DMS 273 treated with DMSO at 0.1 percent for 48 hours (cell line): Measurements from ENCODE around the gene SETBP1.

Experiments
- DNase-seq: peaks from one replicate; lab custom pipeline; 2025; lab: John Stamatoyannopoulos, UW

SETBP1 gene

DNA sequence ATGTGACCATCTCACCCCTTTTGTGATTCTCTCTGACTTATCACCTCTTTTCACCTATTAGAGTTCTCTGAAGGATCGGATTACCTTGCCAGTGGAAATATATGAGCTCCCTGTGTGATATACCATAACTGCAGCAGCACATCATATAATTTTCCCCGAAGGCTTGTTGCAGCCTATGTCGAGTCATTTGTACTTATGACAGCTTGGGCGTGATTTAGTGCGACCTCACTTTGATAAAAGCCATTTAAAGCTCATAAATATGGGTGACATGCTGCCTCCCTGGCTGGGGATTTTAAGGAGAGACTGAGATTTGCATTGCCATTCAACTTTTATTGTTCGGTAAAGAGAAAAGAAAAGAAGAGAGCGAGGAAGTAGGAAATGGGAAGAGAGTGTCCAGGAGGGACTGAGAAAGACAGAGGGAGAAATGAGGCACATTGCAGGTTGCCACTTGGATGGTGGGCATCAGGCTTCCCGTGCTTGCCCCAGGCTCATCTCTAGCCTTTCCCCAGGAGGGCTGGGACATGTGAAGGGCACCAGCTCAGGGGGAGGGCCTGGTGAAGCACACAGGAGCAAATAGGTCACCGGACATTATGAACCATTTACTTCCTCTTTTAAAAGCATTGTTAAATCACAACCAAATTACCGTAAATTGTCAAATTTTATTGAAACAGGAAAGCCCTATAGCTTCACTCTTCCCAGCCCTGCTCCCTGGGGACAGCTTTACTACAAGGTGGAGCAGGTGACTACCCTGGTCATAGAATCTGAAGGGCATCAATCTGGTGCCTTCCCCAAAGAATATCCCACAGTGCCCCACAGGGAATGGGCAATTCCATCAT lies 161.3 kb downstream of the SETBP1 start:
- DNase-seq = no peak

DNA sequence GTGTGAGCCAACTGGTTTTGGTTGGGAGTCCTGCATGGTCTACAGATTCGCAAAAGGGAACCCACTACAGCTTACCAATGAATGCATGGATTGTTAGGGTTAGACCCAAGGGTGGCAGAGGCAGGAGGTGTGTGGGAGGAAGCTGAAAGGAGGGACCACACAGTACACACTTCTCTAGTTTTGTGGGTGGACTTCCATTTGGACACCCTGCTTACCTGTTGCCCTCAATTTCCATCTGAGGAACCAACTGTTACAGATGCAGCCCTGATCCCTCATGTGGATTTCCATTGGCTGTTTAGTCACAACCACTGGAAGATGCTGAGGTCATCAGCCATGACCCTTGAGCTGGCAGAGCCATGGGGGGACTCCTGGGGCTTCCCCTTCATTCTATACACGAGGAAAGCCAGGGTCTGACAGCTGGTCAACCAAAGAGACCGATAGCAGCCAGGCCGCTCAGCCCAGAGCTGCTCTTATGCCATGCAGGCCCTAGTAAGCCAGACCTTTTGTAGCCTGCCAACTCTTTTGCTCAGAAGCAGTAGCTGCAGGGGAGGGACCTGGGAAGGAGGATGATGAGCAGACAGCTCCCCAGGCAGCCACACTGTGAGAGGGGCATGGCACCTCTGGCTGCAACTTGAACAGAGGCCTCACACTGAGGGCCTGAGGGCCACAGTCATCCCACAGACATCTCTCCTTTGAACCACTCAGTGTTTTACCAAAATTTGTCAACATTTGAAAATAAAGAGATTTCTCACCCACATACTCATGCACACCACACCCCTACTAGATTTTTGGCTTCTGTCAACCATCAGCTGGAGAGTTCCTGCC lies 162.1 kb downstream of the SETBP1 start:
- no peak for DNase-seq

DNA sequence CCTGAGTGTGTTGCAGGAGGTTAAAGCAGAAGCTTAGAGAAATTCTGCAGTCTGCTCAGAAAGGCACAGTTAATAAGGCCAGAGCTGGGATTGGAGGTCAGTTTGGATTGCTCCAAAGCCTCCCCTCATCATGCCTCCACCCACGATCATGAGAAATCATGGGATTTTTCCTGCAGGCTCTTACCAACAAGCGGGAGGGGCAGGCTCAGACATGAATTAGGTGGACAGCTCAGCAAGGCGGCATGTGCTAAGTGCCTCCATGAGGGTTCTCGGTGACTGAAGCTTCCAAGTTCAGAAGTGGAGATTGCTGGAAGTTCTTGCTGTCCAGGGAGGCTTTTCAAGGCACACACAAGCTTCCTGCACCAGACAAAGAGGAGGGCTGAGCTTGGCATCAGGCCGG lies 163.8 kb downstream of the SETBP1 start:
- DNase-seq = no peak

DNA sequence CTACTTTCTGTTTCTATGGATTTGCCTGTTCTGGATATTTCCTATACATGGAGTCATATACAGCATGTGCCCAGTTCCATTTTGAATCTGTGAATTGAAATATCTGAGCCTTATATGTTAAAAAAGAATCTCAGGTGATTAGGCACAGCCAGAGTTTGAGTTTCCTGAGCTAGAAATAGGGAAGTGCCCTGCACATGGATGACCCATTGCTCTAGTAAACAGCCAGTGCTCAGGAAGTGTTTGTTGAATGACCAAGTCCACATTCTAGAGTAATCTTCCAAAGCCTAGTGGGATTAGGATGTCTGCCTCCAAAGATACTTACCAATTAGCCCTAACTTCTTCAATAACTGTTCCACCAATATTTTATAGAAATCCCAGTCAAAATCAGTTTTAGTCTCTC lies 165.8 kb downstream of the SETBP1 start:
- no peak for DNase-seq

DNA sequence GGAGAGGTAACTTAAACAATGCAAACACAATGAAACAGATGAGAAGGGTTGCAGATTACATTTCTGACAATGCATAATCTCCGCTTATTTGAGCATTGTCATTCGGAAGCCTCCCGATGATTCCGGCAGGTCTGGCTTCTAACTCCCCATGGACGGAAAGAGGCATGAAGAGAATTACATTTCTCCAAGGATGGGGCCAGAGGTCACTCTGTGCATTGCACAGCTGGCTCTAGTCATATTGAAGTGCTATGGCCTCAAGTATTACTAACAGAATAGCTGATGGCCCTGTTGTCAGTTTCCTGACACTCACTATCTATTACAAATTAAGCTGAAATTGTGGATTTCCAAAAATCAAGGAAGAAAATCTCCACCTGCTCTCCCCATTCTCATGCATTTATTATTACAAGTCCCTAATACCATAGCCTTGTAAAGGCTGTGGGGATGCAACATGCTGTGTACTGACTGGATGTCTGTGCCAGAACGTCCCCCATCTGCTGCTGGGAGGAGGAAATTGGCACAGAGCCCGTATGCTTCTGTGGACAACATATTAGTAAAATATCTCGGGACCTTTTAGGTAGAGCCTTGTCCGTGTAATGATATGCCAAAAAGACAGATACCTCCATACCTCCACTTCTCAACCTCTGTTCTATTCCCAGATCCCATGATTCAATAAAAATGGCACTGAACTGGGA lies 168.1 kb downstream of the SETBP1 start:
- peak; percentile 78 for DNase-seq

DNA sequence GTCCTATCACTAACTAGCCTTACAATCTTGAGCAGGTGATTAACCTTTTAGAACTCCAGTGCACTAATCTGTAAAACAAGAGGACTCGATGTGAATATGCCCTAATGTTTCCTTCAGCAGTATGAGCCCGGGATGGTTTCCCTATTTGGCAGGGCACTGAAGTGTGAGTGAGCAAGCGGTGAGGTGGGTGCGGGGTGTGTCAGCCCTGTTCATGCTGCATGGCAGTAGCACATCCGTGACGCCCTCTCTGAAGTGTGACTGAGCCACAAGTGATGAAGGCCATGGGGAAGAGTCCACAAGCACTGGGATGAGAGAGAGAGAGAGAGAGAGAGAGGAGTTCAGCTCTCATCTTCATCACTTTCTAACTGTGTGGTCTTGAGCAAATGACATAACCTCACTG lies 168.7 kb downstream of the SETBP1 start:
- no peak for DNase-seq

DNA sequence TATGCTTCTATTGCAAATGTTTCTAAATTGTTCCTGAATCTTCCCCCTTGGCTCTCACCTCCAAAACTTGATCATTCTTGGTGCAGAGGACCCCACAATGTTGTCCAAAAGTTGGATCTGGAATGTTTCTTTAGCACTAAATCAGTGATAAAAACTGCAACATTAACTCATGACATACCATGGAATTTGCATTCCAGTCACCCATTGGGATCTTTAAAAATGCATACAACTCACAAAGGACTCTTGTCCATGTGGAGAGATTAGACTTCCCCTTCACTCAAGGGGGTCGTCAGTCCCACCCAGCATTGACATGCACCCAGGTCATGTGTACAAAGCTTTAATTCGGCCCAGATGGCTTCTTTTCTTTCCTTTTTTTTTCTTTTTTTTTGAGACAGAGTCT lies 169.3 kb downstream of the SETBP1 start:
- no peak for DNase-seq

DNA sequence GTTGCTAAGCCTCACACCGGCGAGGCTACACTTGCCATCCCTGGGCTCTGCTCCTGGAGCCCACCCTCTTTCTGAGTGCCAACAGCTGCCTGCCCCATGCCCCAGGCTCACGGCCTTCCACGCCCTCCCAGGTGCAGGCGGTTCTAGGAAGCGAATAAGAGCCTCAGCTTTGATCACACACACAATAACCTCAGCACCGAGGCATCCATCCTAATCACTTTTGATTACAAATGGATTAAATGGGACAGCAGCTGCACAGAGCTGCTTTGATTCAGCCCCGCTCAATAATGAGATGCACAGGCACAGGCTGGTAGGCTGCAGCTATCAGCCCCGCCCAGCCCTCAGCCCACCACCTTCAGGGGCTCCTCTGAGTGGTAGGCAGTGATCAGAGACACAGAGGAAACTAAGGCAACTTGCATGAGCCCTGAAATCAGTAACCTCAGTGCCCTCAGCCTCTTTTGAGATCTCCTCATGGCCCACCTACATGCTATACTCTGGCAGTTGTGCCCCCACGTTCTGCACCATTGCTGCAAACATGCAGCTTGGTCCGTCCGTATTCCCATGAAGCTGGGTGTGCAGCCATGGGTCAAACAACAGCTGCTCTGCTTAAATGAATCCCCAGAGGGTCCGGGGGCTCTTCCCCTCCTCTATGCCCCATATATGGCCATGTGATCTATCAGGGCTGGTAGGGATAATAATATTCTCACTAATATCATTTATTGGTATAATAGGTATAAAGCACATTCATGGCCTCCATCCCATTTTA lies 171.4 kb downstream of the SETBP1 start:
- DNase-seq = no peak

DNA sequence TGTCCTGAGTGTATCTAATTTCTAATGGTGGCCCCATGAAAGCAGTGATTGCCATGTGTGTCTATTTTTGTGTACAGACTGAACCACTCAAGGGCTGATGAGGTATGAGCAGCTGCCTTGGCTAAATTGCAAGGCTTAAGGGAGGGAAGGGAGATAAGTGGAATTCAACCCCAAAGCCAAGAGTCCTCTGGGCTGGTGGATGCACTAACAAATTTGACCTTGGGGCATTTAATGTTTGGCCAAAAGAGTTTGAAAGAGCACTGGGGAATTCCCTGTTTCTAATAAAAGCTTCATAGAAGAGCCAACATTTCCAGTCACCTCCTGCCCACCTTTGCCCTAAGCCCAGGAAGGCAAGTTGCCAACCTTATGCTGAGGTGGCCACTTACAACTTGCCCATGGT lies 172.1 kb downstream of the SETBP1 start:
- peak; percentile 46 for DNase-seq

DNA sequence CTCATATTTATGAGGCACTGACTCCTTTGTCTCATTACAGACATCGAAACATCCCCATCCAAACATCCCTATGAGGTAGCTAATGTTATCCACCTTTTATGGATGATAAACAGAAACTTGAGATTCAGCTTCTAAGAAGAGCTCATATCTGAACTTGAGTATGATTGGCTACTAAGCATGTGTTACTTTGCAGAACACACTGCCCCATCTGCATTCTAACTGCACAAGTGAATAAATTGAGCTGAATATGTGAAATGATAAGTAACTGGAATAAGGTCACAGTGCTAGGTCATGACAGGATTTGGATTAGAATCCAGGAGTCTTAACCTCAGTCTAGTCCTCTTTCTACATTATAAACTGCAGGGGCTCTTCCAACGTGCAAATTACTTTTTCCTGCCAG lies 172.7 kb downstream of the SETBP1 start:
- DNase-seq = no peak

DNA sequence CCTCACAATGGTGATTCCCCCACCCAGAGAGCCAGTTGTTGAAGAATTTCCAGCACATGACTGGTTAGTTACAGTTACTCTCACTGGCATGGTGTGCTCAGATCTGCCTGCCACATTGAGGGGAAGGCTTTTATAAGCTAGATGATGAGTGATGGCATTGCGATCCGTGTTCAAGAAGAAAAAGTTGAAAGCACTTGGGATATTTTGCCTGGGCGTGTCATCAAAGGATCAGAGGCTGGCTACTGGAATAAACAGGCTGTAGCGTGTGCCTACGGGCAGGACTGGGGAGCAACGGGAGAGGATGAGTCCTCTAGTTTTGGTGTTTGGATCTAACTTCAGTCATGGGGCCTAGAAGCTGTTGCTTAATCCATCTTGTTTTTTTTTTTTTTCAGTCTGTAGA lies 175.0 kb downstream of the SETBP1 start:
- DNase-seq = no peak

DNA sequence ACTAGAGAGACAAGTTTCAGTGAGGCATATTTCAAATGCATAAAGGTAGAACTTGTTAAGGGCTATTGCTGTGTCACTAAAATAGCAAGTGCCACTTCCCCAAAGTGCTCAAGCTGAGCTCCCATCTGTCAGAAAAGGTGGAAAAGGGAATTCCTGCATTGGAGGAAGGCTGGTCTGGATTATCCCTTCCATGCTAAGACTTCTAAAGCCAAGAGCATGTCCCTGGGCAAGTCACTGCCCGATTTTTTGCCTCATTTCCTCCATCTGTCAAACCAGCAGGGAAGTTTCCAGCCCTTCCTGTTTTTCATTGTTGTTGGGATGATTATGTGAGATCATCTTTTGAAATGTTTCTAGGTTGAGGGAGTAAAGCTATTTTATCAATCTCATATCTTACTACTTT lies 175.5 kb downstream of the SETBP1 start:
- DNase-seq = peak; percentile 75

DNA sequence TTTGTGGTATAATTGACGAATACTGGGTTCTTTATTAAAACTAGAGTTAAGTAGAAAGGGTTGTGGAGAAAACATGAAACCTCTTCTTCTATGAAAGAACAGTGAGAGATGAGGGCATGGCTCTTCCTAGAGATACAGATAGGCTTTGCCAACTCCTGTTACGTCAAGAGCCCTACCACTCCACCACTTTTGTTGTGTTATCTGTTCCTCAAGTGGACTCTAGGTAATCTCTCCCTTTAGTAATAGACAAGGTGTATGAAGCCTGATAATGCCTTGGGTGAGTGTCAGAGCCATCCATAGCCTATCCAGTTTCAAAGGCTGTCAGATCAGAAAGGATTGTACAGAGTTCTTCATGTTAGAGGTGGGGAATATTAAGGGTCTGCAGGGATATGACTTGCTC lies 176.4 kb downstream of the SETBP1 start:
- DNase-seq = no peak

DNA sequence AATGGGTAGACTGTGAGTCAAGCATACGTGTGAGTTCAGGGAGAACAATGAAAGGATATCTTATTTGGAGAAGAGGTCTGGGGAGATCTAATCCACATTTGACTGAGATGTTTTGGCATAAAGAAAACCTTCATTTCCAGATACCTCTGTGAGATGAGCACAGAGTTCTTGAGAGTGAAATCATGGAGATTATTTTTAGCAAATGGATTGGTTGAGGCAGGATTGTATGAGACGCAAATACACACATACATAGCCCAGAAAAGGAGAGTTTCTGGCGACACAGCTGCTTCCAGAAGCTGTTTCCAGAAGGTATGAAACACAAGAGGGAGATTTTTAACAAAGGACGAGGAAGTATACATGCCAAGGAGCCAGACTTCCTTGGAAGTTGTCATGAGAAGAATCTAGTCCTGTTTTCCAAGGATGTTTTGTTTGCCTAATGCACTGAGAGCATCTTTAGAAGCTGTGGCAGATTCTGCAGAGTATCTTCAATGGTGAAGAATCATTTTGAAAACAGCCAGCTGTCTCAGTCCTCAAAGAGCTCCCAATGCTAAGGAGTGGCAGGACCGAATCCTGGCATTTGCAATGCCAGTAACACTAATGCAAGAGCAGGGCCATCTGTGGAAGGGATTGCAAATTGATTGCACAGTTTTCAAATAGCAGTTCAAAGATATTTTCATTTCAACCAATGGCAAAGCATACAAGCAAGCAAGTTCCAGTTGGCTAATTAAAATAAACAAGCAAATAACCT lies 177.2 kb downstream of the SETBP1 start:
- no peak for DNase-seq

DNA sequence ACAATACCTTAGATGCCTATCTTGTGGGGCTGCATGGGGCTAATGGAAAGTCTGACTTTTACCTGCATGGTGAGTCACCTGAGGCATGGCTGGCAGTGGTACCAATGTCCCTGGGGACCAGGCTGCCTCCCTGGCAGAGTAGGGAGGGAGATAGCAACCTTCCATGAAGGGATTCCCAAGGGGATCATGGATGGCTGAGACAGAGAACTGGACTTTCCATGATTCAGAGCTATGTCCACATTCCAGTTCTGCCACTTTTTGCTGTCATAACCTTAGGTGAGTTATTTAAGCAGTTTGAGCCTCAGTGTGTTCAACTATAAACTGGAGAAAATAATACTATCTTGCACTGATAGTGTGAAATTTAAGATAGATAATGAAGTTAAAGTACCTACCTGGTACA lies 178.6 kb downstream of the SETBP1 start:
- no peak for DNase-seq

DNA sequence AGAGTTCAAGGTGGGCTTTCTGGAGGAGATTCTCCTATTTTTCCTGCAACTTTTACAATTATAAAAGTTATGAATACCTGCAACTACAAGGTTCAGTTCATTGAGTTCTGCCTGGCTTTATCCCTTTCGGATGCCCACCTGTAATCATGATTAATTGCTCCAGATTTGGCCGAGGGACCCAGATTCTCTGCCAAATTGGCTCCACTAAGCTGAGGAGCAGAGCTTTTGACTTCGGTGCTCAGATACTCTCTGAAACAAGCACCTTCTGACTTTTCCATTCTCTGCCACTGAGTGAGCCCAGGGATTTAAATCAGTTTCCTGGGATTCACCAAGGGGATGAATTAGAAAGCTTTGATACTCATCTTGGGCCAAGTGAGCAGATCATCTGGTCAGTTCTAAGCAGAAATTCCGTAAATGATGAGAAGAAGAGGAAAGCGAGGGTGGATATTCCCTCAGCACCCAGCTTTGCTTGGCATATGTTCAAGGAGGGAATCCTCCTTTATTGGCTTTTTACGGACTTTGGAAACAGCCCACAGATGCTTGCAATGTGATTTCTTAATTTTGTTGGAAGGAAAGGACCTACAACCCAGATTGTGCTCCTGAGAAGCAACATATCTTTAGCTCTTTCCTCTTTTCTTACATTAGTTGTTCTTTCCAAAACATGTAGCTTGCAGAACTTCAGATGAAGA lies 179.2 kb downstream of the SETBP1 start:
- DNase-seq = no peak

DNA sequence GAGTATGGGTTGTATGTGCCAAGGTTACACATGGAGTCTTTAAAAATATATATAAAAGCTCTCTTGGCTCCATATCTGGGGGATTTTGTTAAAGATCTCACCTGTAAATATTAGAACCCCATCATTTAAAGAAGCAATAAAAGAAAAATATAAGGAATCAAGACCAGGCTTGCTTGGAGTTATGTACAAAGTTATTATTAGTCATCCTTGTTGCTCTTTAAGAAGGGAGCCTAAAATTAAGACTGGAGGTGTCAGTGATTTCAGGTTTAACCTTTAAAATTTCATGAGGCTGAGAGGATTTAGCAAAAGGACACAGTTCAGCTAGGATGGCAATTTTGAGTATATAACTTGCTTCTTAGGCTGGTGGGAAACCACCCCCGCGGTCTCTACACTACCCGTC lies 181.4 kb downstream of the SETBP1 start:
- no peak for DNase-seq

DNA sequence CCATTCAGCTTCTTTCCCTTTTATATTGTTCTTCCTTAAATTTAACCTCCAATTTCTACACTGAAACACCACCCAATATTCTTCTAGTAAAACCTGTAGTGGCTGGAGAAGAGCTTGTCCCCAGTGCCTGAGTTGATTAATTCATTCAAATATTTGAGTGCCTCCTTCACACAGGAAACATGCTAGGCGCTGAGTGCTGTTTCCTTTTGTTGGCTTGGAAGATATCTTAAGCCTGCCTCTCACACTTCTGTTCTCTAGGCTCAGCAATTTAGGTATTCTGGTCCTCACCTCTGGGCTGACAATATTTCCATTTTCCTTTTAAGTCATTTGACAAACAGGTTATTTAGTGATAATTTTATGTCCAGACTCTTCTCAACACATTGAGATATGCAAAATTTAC lies 185.4 kb downstream of the SETBP1 start:
- no peak for DNase-seq

DNA sequence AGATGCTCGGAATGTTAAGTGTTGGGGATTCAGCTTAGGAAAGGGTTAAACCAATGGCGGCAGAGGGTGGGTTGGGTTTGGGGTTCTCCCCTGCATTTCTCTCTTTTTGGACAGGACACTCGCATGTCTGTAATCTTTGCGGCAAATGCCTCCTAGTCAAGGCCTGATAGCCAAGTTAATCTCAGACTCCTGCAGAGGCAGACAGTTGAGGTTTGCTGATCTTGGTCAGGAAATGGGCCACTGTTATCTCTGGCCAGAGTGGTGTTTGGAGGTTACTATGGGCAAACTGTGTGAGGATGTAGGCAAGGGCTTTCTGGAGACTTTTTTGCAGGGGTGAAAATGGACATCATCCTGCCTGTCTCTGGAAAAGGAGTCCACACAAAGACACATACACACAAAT lies 188.8 kb downstream of the SETBP1 start:
- DNase-seq = no peak

DNA sequence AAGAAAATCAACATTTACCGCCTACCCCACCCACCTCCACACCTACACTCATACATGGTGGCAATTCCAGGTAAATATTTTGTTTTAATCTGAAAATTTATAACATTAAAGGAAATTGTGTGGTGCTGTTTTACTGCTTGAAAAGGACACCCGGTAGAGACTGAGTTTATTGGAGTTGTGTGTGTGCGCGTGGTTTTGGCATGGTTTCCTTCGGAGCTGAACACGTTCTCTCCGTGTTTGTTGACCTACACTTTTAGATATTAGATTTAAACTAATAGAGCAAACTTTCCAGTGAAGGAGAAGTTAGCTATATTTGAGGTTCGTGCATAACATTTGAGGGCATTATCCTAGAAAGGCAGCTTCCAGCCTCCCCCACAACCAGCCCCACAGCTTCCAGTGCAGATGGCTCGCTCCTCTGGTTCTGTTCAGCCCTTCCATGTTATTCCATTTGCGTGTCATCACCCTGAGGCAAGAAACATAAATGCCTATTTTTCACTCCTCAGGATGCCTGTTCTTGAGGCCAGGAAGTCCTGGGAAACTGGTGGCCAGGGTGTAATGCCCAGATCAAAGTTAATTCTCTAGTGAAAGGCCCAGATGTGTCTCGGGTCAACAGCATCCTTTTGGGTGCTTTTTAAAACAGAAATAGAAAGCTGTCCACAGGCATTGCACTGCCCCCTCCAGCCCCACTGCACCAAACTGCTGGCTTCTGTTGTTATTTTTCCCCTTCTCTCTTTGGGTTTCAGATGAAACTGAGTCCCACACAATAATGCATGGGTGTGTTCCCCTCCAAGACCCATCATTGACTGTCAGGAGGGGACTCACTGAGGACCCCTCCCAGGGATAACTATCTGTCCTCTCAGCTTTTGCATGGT lies 190.2 kb downstream of the SETBP1 start:
- DNase-seq = no peak
